HepG2 (cell line): ENCODE results near the gene BAMBI. TPM values are rescaled to one million over a fixed set of nuclear protein-coding genes. Genes with fewer than 3 reads are reported as not detected.

Source experiments
- CBX2 ChIP-seq, 2 experiments: fragments of 200-600 bp in 1 of 2; sonication (generic); formaldehyde crosslinking in 1 of 2; IDR thresholded peaks; 2 replicates each; pipeline versions ENCODE4 v1.7.0 to v1.8.1; 2018 to 2022; ENCODE audit warnings: low read depth in 2 of 2, low read length in 1 of 2, mild to moderate bottlenecking in 1 of 2, missing genetic modification reagents in 1 of 2
- CHD4 ChIP-seq: fragments of 200-600 bp; sonication (generic); IDR thresholded peaks from 2 replicates; pipeline ENCODE4 v1.7.0; 2017; ENCODE audit warnings: mild to moderate bottlenecking, low read length, borderline replicate concordance
- FOSL1 ChIP-seq: sonication (generic); formaldehyde crosslinking; IDR thresholded peaks from 2 replicates; pipeline ENCODE4 v1.9.0; 2021; ENCODE audit warnings: missing genetic modification reagents, borderline replicate concordance
- FOXA1 ChIP-seq, 2 experiments: fragments of 450-650 bp in 1 of 2; sonication (generic) in 1 of 2; formaldehyde crosslinking in 1 of 2; IDR thresholded peaks; 2 replicates each; pipeline versions ENCODE4 v1.4.0 to v1.6.1; 2016 to 2020; ENCODE audit warnings: missing genetic modification reagents in 1 of 2
- FOXK1 ChIP-seq: sonication (generic); formaldehyde crosslinking; IDR thresholded peaks from 2 replicates; pipeline ENCODE4 v1.4.0; 2020; ENCODE audit warnings: low read depth, missing genetic modification reagents, borderline replicate concordance
- GABPA ChIP-seq, 2 experiments: IDR thresholded peaks; 2 replicates each; pipeline ENCODE4 v1.6.1; 2011 to 2016; ENCODE audit warnings: low read depth in 2 of 2, low read length in 1 of 2, missing biosample characterization in 1 of 2, missing genetic modification characterization in 1 of 2
- GLMP ChIP-seq: sonication (generic); formaldehyde crosslinking; IDR thresholded peaks from 2 replicates; pipeline ENCODE4 v1.9.0; 2021; ENCODE audit warnings: missing genetic modification reagents, mild to moderate bottlenecking, borderline replicate concordance
- HIC2 ChIP-seq: sonication (generic); formaldehyde crosslinking; IDR thresholded peaks from 2 replicates; pipeline ENCODE4 v1.9.0; 2022; ENCODE audit warnings: low read depth, missing genetic modification reagents
- MLX ChIP-seq: IDR thresholded peaks from 2 replicates; pipeline ENCODE4 v1.6.1; 2016
- MTA3 ChIP-seq: sonication (generic); formaldehyde crosslinking; IDR thresholded peaks from 2 replicates; pipeline ENCODE4 v1.4.0; 2020; ENCODE audit warnings: missing genetic modification reagents
- MXD3 ChIP-seq: IDR thresholded peaks from 2 replicates; pipeline ENCODE4 v1.6.1; 2016; ENCODE audit warnings: mild to moderate bottlenecking, missing biosample characterization, missing genetic modification reagents
- RBAK ChIP-seq: sonication (generic); formaldehyde crosslinking; IDR thresholded peaks from 2 replicates; pipeline ENCODE4 v1.5.1; 2020; ENCODE audit warnings: mild to moderate bottlenecking, missing genetic modification reagents
- RFX1 ChIP-seq: fragments of 450-650 bp; IDR thresholded peaks from 2 replicates; pipeline ENCODE4 v1.6.1; 2017
- SMAD3 ChIP-seq: sonication (generic); formaldehyde crosslinking; IDR thresholded peaks from 2 replicates; pipeline ENCODE4 v1.4.0; 2020; ENCODE audit warnings: missing genetic modification reagents
- ZBTB1 ChIP-seq: sonication (generic); formaldehyde crosslinking; IDR thresholded peaks from 2 replicates; pipeline ENCODE4 v1.4.0; 2020; ENCODE audit warnings: missing genetic modification reagents, borderline replicate concordance
- ZEB1 ChIP-seq: IDR thresholded peaks from 2 replicates; pipeline ENCODE4 v1.6.1; 2012; ENCODE audit warnings: mild to moderate bottlenecking, low read depth, inconsistent platforms; ENCODE audit not compliant: insufficient replicate concordance
- ZNF101 ChIP-seq: sonication (generic); formaldehyde crosslinking; IDR thresholded peaks from 2 replicates; pipeline ENCODE4 v1.4.0; 2020; ENCODE audit warnings: mild to moderate bottlenecking, low read depth, missing genetic modification reagents, borderline replicate concordance
- ZNF20 ChIP-seq: sonication (generic); formaldehyde crosslinking; IDR thresholded peaks from 2 replicates; pipeline ENCODE4 v1.4.0; 2020; ENCODE audit warnings: mild to moderate bottlenecking, moderate library complexity, missing genetic modification reagents
- ZNF276 ChIP-seq: sonication (generic); formaldehyde crosslinking; IDR thresholded peaks from 2 replicates; pipeline ENCODE4 v1.4.0; 2020; ENCODE audit warnings: mild to moderate bottlenecking, low read depth, missing genetic modification reagents
- ZNF383 ChIP-seq: sonication (generic); formaldehyde crosslinking; IDR thresholded peaks from 2 replicates; pipeline ENCODE4 v1.4.0; 2020; ENCODE audit warnings: missing genetic modification reagents, mild to moderate bottlenecking, borderline replicate concordance
- ZNF570 ChIP-seq: sonication (generic); formaldehyde crosslinking; IDR thresholded peaks from 2 replicates; pipeline ENCODE4 v1.4.0; 2020; ENCODE audit warnings: mild to moderate bottlenecking, missing genetic modification reagents, borderline replicate concordance
- ZNF780A ChIP-seq: sonication (generic); formaldehyde crosslinking; IDR thresholded peaks from 2 replicates; pipeline ENCODE4 v1.8.0; 2022; ENCODE audit warnings: mild to moderate bottlenecking, missing genetic modification reagents, moderate library complexity
- ZSCAN25 ChIP-seq: sonication (generic); formaldehyde crosslinking; IDR thresholded peaks from 2 replicates; pipeline ENCODE4 v1.8.0; 2022; ENCODE audit warnings: mild to moderate bottlenecking, missing genetic modification reagents
- polyA plus RNA-seq, 8 experiments: library from polyadenylated mRNA; depleted of rRNA in 3 of 8; stranded (reverse) in 7 of 8; unstranded in 1 of 8; fragments of >200 nt; fragmentation: Illumina TruSeq in 4 of 8; extraction: Trizol in 4 of 8; gene quantifications; 2 replicates each; pipeline versions ENCODE4 v1.2.1 to v1.2.3, GENCODE V29; 2011 to 2016; ENCODE audit warnings: low read depth in 4 of 8, missing spikeins in 1 of 8, mixed read lengths in 1 of 8; ENCODE audit not compliant: insufficient read depth in 1 of 8
- total RNA-seq, 5 experiments: library from RNA; depleted of rRNA; stranded (reverse); fragments of >200 nt; fragmentation: Illumina TruSeq; extraction: Trizol; gene quantifications; 2 replicates each; pipeline ENCODE4 v1.2.3, GENCODE V29; 2016; ENCODE audit warnings: low read depth in 1 of 5

Gene BAMBI
- total and polyA plus RNA-seq, 2 of the 13 experiments (the other 11 are each of a cell fraction or from before 2014, with no cell fraction given) = 12.0 to 23.6 TPM

GRCh38 chr10:28722065-28722803 is 44.9 kb downstream of the BAMBI start (continued):
- TF ChIP-seq MLX (CRISPR knock-in tag) (0 out of 2 replicates have a peak, but pooled peaks have one; percentile 24), ZNF101 (CRISPR knock-in tag) (no peak), SMAD3 (CRISPR knock-in tag) (no peak), RBAK (no peak), ZEB1 (peak; percentile 12), ZSCAN25 (no peak), RFX1 (no peak), ZNF383 (CRISPR knock-in tag) (no peak), CHD4 (no peak), FOXA1 (IDR thresholded peaks at IDR 0.05) (no peak), FOXA1 (CRISPR knock-in tag; IDR thresholded peaks at IDR 0.05) (no peak), GABPA (IDR thresholded peaks at IDR 0.05; ENCODE audit: low read depth, low read length) (no peak), GABPA (CRISPR knock-in tag; IDR thresholded peaks at IDR 0.05; ENCODE audit: low read depth) (no peak), CBX2 (IDR thresholded peaks at IDR 0.05; ENCODE audit: low read depth, low read length) (no peak), CBX2 (CRISPR knock-in tag; IDR thresholded peaks at IDR 0.05; ENCODE audit: low read depth) (no peak), ZBTB1 (no peak), FOXK1 (CRISPR knock-in tag) (no peak), ZNF570 (CRISPR knock-in tag) (no peak), HIC2 (CRISPR knock-in tag) (no peak), ZNF780A (no peak), ZNF20 (no peak), MXD3 (no peak), MTA3 (CRISPR knock-in tag) (no peak), ZNF276 (CRISPR knock-in tag) (no peak), GLMP (CRISPR knock-in tag) (no peak), FOSL1 (CRISPR knock-in tag) (no peak)
